ENCODE results near the gene MORC3.

The MORC3 gene

DNA sequence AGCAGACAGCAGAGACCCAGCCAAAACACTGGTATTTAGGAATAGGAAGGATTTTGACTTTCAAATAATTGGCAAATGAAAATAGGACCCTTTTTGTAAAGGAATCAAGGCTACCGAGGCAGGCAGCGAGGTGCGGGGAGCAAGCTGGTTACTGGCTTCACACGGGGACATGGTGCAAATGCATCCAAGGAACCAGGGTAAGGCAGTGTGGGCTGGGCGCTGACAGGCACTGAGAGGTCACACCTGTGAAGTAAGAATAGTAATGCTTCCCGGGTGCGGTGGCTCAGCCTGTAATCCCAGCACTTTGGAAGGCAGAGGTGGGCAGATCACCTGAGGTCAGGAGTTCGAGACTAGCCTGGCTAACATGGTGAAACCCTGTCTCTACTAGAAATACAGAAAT lies 80.7 kb downstream of the MORC3 start:
- TF ChIP-seq CTCF (conservative IDR thresholded peaks at IDR 0.05; ENCODE audit: low read depth, low read length), result no peak
- DNase-seq (ENCODE audit: low read depth), result no peak
- no peak overlapping the region for H3K4me3 ChIP-seq (ENCODE audit: low read length)

- H3K4me3 ChIP-seq (ENCODE audit: low read length), result no peak overlapping the region
- DNase-seq (ENCODE audit: low read depth), result no peak
- TF ChIP-seq CTCF (conservative IDR thresholded peaks at IDR 0.05; ENCODE audit: low read depth, low read length), result no peak
Observed at GRCh38 chr21:36402339-36402738, 82.3 kb downstream of the MORC3 start.

- no peak overlapping the region for H3K4me3 ChIP-seq (ENCODE audit: low read length)
- TF ChIP-seq CTCF (conservative IDR thresholded peaks at IDR 0.05; ENCODE audit: low read depth, low read length), result no peak
- DNase-seq (ENCODE audit: low read depth), result no peak
Observed at GRCh38 chr21:36403713-36404112, 83.7 kb downstream of the MORC3 start.

- no peak for TF ChIP-seq CTCF (conservative IDR thresholded peaks at IDR 0.05; ENCODE audit: low read depth, low read length)
- no peak overlapping the region for H3K4me3 ChIP-seq (ENCODE audit: low read length)
- no peak for DNase-seq (ENCODE audit: low read depth)
Observed at GRCh38 chr21:36408568-36408967, 88.6 kb downstream of the MORC3 start.

DNA sequence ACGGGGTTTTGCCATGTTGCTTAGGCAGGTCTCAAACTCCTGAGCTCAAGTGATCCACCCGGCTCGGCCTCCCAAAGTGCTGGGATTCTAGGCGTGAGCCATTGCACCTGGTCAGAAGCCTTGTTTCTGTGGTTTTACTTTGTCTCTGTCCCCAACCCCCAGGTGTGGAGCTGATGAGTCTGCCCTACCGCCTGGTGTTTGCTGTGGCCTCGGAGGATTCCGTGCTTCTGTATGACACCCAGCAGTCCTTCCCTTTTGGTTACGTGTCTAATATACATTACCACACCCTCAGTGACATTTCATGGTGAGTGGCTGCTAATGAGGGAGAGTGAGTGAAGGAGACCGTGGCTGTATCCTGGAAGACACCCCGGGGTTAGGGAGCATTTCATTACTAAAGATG lies 91.3 kb downstream of the MORC3 start:
- H3K4me3 ChIP-seq (ENCODE audit: low read length), result no peak overlapping the region
- no peak for TF ChIP-seq CTCF (conservative IDR thresholded peaks at IDR 0.05; ENCODE audit: low read depth, low read length)
- DNase-seq (ENCODE audit: low read depth), result no peak

GRCh38 chr21:36412916-36413315 lies 92.9 kb downstream of the MORC3 start:
- TF ChIP-seq CTCF (conservative IDR thresholded peaks at IDR 0.05; ENCODE audit: low read depth, low read length), result no peak
- no peak overlapping the region for H3K4me3 ChIP-seq (ENCODE audit: low read length)

DNA sequence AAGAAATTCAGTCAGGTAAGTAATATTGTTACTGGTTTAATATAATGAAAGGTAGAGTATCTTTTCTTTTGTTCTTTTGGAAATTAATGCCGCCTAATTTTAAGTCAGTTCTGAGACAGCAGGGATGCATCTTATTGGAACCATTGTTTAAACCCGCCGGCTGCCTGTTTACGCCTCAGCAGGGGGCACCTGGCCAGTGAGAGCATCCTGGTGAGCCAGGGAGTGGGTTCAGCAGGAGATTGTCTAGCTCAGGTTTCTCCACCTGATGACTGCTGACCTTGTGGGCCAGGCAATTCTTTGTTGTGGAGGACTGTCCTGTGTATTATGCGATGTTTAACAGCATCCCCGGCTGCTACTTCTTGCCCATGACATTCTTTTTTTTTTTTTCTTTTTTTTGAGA lies 95.4 kb downstream of the MORC3 start:
- no peak for DNase-seq (ENCODE audit: low read depth)
- no peak overlapping the region for H3K4me3 ChIP-seq (ENCODE audit: low read length)
- no peak for TF ChIP-seq CTCF (conservative IDR thresholded peaks at IDR 0.05; ENCODE audit: low read depth, low read length)

More at GRCh38 chr21:36412916-36413315, 92.9 kb downstream of the MORC3 start:
- DNase-seq (ENCODE audit: low read depth), result no peak

Measured in retinal pigment epithelial cell (primary cell).